IPS-15b (cell line): ENCODE measurements around the gene ICE1.
"Not testable (repeated sequence)": the region's sequence is repeated elsewhere in the genome, so short reads cannot be mapped to it uniquely, and the experiment has no call there.

Experiments used
- H3K27me3 ChIP-seq: one replicate; pipeline ENCODE4 v1.6.1; 2013; ENCODE audit warnings: low read length; ENCODE audit not compliant: control insufficient read depth, insufficient read depth
- H3K36me3 ChIP-seq: one replicate; pipeline ENCODE4 v1.6.1; 2013; ENCODE audit warnings: low read length; ENCODE audit not compliant: control insufficient read depth, insufficient read depth
- H3K4me1 ChIP-seq: one replicate; pipeline ENCODE4 v1.6.1; 2013; ENCODE audit warnings: mild to moderate bottlenecking, low read length; ENCODE audit not compliant: control insufficient read depth, insufficient read depth
- H3K4me3 ChIP-seq: one replicate; pipeline ENCODE4 v1.5.1; 2013; ENCODE audit warnings: low read depth, low read length
- H3K9ac ChIP-seq: one replicate; pipeline ENCODE4 v1.6.1; 2013; ENCODE audit warnings: low read depth, mild to moderate bottlenecking, low read length
- H3K9me3 ChIP-seq: one replicate; pipeline ENCODE4 v1.6.1; 2013; ENCODE audit warnings: mild to moderate bottlenecking, low read length; ENCODE audit not compliant: control insufficient read depth, insufficient read depth

The ICE1 gene

DNA sequence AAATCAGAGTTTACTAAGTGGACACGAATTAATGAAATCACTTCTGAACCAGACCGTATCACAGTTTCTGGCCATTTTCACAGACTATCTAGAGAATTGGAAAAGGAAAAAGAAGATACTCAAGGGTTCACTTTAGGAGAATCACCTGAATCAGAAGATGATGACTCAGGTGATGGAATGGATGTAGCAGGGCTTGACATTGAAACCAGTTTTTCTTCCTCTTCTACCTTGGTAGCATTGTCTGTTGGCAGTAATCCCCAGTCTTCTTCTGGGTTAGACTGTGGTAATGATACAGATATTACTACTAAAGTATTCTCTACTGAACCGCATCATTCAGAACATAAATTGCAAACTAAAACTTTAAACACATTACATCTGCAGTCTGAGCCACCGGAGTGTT, 38.5 kb downstream of the ICE1 start:
- H3K4me1 ChIP-seq = no peaks in the 10 kb centered on the region
- H3K36me3 ChIP-seq = peaks cover 45% of the 10 kb centered on the region
- H3K9ac ChIP-seq = no peak overlapping the region
- H3K9me3 ChIP-seq = no peaks in the 10 kb centered on the region
- H3K27me3 ChIP-seq = no peaks in the 10 kb centered on the region
- no peak overlapping the region for H3K4me3 ChIP-seq

DNA sequence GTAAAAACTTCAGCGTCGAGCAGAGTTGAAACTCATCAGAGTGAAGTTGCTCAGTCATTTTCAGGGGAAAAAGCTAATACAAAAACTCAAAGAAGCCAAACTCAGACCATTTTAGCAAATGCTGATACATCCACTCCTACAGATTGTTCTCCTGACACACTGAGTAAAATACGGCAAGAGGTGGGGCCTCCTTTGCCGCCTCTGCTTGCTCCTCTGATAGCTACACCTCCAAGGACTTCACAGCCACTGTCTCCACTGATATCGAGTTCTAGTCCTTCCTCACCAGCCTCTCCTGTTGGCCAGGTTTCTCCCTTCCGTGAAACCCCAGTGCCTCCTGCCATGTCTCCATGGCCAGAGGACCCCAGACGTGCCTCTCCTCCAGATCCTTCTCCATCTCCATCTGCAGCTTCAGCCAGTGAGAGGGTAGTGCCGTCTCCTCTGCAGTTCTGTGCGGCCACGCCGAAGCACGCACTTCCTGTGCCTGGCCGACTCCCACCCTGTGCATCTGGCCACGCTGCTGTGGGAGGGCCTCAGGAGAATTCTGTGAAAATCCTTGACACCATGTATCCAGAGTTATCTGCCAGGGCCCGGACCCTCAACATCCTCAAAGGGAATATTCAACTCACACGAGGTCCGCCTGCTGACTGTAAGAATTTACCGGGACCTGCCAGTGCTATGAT, 41.7 kb downstream of the ICE1 start:
- H3K27me3 ChIP-seq = no peaks in the 10 kb centered on the region
- no peak overlapping the region for H3K4me3 ChIP-seq
- no peak overlapping the region for H3K9ac ChIP-seq
- H3K4me1 ChIP-seq = no peaks in the 10 kb centered on the region
- H3K36me3 ChIP-seq = peaks cover 37% of the 10 kb centered on the region
- H3K9me3 ChIP-seq = no peaks in the 10 kb centered on the region

DNA sequence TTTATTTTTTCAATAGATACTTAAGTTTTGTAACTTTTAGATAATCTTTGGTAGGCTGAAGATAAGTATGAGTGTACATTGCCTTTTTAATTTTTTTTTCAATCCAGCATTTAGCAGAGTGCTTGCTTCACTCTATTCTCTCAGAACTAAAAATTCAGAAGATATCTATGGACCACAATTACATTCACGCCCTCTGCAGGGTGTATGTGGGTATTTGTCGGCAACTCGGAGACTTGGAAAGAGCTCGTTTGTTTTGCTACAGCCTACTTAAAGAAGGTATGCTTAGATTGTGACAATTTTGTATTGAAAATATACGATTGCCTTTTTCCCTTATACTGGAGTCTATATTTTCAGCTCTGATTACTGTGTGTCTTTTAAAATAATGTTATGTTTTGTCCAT, 43.8 kb downstream of the ICE1 start:
- Histone ChIP-seq H3K9ac (no peak overlapping the region), H3K9me3 (no peaks in the 10 kb centered on the region), H3K4me3 (no peak overlapping the region), H3K36me3 (peaks cover 28% of the 10 kb centered on the region), H3K27me3 (no peaks in the 10 kb centered on the region), H3K4me1 (no peaks in the 10 kb centered on the region)

DNA sequence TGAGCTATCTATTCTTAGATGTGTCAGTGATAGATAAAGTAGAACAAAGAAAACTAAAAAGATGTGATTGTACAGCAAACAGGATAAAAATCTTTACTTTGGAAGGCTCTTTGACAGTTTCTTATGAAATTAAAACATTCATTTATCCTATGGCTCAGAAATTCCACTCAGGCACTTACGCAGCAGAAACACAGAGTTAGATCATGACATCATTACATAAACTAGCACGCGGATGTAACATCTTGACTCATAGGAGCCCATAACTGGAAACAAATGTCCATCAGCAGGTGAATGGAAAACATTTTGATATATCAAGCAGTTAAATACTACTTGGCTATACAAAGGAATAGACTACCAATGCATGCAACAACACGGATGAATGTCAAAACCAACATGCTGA, 45.3 kb downstream of the ICE1 start:
- Histone ChIP-seq H3K27me3 (no peaks in the 10 kb centered on the region), H3K4me3 (no peak overlapping the region), H3K4me1 (no peaks in the 10 kb centered on the region), H3K9ac (no peak overlapping the region), H3K9me3 (no peaks in the 10 kb centered on the region), H3K36me3 (peaks cover 16% of the 10 kb centered on the region)

DNA sequence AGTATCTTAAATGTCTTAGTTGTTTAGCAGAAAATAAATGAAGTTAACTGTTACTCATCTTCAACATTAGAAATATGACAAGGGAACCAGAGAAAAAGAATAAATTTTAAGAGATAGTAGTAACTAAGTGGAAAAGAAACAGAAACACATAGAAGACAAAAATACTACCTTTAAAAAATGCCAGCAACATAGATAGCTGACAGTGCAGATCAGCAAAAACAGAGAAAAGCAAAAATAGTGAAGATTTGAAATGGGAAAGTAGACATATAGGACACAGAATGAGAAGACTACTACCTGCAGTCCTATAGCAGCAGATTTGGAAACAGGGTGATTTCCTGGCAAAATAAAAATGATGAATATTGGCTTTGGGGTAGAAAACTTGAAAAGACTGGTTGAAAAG, 48.5 kb downstream of the ICE1 start:
- Histone ChIP-seq H3K9ac (no peak overlapping the region), H3K4me1 (no peaks in the 10 kb centered on the region), H3K9me3 (no peaks in the 10 kb centered on the region), H3K36me3 (peaks cover 15% of the 10 kb centered on the region), H3K4me3 (no peak overlapping the region), H3K27me3 (no peaks in the 10 kb centered on the region)

DNA sequence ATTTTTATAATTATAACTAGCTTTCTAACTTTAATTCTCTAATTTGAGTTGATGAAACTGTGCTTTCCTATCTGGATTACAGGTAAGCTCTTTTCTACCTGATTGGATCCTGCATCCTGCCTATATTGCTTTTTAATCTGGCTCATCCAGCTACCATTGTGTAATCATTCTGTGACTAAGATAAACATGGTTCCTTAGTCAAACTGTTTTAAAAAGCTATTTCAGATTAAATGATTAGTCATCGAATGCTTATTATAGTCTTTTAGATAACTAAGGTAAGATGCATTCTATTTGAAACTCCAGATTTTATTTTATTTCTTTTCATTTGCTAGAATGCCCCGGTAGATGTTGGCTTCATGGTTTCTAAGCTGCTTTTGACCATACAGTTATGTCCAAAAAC, 50.7 kb downstream of the ICE1 start:
- H3K36me3 ChIP-seq = peaks cover 11% of the 10 kb centered on the region

DNA sequence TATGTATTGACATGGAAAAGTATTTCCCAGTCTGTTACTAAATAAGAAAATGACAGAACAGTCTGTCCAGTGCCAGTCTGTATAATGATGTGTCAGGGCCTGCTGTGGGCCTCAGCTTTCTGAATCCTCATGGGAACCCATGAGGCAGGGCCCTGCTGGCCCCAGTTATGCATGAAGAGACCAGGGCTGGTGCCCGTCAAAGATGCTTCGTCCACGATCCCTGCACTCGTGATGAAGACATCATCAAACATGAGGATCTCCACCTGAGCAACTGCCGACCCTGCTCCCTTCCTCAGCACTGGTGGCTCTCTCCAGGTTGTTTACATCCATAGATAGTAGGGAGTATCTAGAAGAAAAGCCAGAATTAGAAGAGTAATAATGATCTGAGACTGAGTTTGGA, 52.5 kb downstream of the ICE1 start:
- H3K9me3 ChIP-seq = no peaks in the 10 kb centered on the region
- no peaks in the 10 kb centered on the region for H3K27me3 ChIP-seq
- H3K9ac ChIP-seq = no peak overlapping the region
- H3K4me3 ChIP-seq = no peak overlapping the region
- no peaks in the 10 kb centered on the region for H3K4me1 ChIP-seq
- peaks cover 8% of the 10 kb centered on the region for H3K36me3 ChIP-seq

More for the DNA sequence above, 50.7 kb downstream of the ICE1 start:
- H3K27me3 ChIP-seq = no peaks in the 10 kb centered on the region
- H3K9me3 ChIP-seq = no peaks in the 10 kb centered on the region
- H3K4me3 ChIP-seq = no peak overlapping the region
- H3K9ac ChIP-seq = no peak overlapping the region
- no peaks in the 10 kb centered on the region for H3K4me1 ChIP-seq

DNA sequence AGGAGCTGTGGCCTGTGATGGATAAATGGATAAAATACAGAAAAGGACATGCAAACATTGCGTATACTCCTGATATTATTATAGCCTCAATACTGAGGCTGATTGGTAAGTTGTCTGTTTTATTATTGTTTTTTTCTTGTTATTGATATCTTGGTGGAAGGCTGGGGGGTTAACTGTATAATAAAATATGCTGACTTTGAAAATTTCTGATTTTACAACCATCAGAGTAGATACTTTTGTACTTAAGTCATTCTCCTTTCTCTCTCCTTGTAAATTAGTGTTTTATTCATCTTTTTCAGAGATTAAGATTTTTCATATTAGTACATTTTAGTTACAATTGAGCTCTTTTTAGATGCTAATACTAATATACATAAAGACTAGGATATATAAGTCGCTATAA, 53.5 kb downstream of the ICE1 start:
- H3K4me3 ChIP-seq = no peak overlapping the region
- H3K4me1 ChIP-seq = no peaks in the 10 kb centered on the region
- peaks cover 6% of the 10 kb centered on the region for H3K36me3 ChIP-seq
- no peaks in the 10 kb centered on the region for H3K27me3 ChIP-seq
- no peaks in the 10 kb centered on the region for H3K9me3 ChIP-seq
- H3K9ac ChIP-seq = no peak overlapping the region

DNA sequence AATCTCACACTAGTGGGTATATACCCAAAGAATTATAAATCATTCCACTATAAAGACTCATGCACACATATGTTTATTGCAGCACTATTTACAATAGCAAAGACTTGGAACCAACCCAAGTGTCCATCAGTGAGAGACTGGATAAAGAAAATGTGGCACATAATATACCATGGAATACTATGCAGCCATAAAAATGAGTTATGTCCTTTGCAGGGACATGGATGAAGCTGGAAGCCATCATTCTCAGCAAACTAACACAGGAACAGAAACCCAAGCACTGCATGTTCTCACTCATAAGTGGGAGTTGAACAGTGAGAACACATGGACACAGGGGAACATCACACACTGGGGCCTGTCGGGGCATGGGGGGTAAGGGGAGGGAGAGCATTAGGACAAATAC, 57.1 kb downstream of the ICE1 start:
- not testable (repeated sequence) for H3K27me3 ChIP-seq, H3K4me1 ChIP-seq, H3K4me3 ChIP-seq, H3K36me3 ChIP-seq, H3K9me3 ChIP-seq, H3K9ac ChIP-seq

DNA sequence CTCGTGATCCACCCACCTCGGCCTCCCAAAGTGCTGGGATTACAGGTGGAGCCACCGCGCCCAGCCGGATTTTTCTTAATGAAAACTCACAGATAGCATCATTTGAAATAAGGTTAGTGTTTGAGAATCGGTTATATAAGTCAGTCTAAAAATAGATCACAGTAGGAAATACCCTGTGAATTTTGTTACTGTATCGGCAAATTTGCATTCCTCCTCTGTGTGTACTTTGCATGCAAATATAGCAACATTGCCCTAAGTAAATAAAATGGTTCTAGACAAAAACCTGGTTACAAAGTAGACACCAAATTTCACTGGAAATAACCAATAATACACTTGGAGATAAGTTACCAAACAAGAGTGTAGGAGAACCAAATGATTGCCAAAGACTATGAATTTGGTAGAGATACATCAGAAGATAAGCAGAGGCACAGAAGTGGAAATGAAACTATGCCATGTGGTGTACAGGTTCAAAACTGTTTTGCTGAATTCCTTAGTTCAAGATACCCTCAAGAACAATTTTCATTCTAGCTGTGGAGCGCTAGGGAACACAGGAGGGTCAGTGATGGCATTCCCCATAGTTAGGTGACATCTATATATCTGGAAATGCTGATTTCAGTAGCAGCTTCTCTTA, 58.1 kb downstream of the ICE1 start:
- no peaks in the 10 kb centered on the region for H3K27me3 ChIP-seq

DNA sequence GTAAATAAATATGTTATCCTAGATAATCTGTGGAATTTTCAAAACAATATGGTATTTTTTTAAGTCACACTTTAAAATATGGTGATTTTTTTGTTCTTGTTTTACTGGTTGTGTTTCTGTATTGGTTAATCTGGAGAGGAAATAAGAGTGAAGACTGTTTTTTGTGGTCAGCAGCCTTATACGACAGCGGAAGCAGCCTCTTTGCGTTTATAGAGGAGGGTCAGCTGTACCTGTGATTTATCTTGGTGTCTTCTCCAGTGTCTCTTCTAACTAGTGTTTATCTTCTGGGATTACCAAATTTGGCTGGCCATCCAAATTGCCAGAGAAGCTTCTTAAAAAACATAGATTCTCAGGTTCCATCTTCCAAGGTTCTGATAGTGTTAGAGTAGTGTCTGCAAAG, 58.7 kb downstream of the ICE1 start:
- H3K9ac ChIP-seq = no peak overlapping the region
- H3K36me3 ChIP-seq = peaks cover 3% of the 10 kb centered on the region
- no peak overlapping the region for H3K4me3 ChIP-seq
- H3K4me1 ChIP-seq = no peaks in the 10 kb centered on the region
- H3K27me3 ChIP-seq = no peaks in the 10 kb centered on the region
- no peaks in the 10 kb centered on the region for H3K9me3 ChIP-seq

More for the DNA sequence above, 58.1 kb downstream of the ICE1 start:
- H3K4me1 ChIP-seq = no peaks in the 10 kb centered on the region
- H3K9me3 ChIP-seq = no peaks in the 10 kb centered on the region
- H3K9ac ChIP-seq = no peak overlapping the region
- H3K4me3 ChIP-seq = no peak overlapping the region
- peaks cover 3% of the 10 kb centered on the region for H3K36me3 ChIP-seq

DNA sequence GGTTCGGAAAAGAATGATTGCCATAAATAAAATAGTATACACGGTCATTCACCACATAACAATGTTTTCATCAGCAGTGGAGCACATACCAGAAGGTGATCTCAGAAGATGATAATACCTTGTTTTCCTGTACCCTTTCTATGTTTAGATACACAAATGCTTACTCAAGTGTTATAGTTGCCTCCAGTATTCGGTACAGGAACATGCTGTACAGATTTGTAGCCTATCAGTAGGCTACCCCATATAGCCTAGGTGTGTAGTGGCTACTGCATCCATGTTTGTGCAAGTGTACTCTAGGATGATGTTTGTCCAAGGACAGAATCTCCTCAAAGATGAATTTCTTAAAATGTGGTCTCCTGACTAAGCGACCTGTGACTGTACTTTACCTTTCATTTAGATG, 59.2 kb downstream of the ICE1 start:
- H3K36me3 ChIP-seq = peaks cover 3% of the 10 kb centered on the region
- H3K27me3 ChIP-seq = no peaks in the 10 kb centered on the region
- no peak overlapping the region for H3K4me3 ChIP-seq
- H3K9ac ChIP-seq = no peak overlapping the region
- no peaks in the 10 kb centered on the region for H3K9me3 ChIP-seq
- H3K4me1 ChIP-seq = no peaks in the 10 kb centered on the region
